ENCODE measurements around the gene DNASE2B.

- no peak for TF ChIP-seq CTCF (IDR thresholded peaks at IDR 0.05)
- no peak for TF ChIP-seq POLR2A (IDR thresholded peaks at IDR 0.05)
Measured at GRCh38 chr1:84386716-84387479, 11.4 kb upstream of the DNASE2B start.

Data from adrenal gland (tissue), 5 donors.